Measurements from ENCODE around the gene MYBBP1A.

GRCh38 chr17:4594931-4595684, 39.9 kb upstream of the MYBBP1A start:
- TF ChIP-seq RAD21 (IDR thresholded peaks at IDR 0.05; ENCODE audit: low read depth): no peak
- 0 out of 2 replicates have a peak, but pooled peaks have one; percentile 14 for TF ChIP-seq EP300 (IDR thresholded peaks at IDR 0.05; ENCODE audit: borderline replicate concordance)
- no peak for TF ChIP-seq TCF12 (IDR thresholded peaks at IDR 0.05; ENCODE audit: low read depth)
- no peak for TF ChIP-seq CEBPB (IDR thresholded peaks at IDR 0.05)

All from Ishikawa (cell line).